Measurements from ENCODE around the gene HSPA12B.

GRCh38 chr20:3801846-3802245, 69.4 kb downstream of the HSPA12B start:
- TF ChIP-seq CTCF (IDR thresholded peaks at IDR 0.05; ENCODE audit: low read depth, low read length, poor library complexity, severe bottlenecking) = no peak
- TF ChIP-seq EZH2phosphoT487 (IDR thresholded peaks at IDR 0.05; ENCODE audit: borderline replicate concordance, low read length) = no peak
